Measurements from ENCODE around the gene NUBPL.

NUBPL gene

DNA sequence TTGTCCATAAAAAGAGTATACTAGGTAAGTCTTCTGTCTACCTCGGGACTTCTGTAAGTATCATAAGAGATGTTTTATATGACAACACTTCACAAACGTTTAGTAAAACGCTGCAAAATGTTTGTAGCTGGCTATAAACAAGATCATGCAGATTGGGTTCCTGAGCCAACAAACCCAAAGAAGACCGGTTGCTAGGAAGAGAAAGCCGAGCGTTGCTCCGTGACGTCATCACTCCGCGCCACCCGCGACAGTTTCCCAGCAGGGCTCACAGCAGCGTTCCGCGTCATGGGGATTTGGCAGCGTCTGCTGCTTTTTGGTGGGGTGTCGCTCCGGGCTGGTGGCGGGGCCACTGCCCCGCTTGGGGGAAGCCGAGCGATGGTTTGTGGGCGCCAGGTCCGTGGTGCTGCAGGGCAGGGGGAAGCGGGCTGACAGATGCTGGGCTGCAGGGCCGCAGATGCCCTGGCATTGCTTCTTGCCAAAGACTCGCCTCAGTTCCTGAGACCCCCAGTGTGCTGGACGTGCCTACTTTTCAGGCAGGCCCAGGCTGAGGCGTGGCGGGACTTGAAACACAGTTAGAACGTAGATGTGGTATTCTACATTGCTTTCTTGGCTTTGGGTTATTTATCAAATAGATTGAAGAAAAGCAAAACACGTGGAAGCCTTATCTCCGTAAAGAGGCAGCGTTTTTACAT is at the start of gene NUBPL:
Gene NUBPL (plus strand): TSS at position 250 of the 692 bp plus-strand sequence. CDS start 36 bp downstream, at position 286.
- peak; percentile 97 for DNase-seq

- DNase-seq: no peak
Measured at GRCh38 chr14:31527087-31527486, 34.1 kb upstream of the NUBPL start.

GRCh38 chr14:31527546-31527945 is 33.7 kb upstream of the NUBPL start:
- no peak for DNase-seq

DNA sequence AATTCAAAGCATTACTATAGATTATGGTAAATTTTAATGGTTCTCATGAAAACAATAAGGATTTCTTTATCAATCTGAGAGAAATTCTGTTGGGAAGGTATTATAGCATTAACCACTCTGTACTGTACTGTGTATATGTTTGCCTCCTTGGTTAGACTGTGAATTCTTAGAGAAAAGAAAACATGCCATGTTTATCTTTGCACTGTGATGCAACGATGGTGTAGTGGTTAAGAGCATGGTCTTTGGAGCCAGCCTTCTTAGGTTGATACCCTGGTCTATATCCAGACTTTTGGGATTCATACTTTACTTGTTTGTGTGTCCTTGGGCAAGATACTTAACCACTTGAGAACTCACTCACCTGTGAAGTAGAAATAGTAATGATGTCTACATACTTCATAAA is 32.2 kb upstream of the NUBPL start:
- no peak for DNase-seq

DNA sequence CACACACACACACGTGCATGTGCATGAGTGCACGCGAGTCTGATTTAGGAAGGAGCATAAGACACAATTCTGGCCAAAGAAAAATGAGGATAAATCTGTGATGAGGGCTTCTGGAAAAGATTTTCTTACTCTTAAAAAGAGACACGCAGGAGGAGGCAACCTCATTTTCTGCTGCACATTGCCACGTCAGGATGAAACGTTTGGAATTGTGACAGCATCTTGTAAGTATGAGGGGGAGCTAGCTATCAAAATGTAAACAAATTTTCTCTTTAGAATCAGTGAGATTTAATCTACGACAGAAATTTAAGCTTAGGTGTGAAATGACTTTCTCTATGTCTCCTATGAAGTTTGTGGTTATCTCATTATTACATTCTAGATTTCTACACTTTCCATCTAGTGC is 31.1 kb upstream of the NUBPL start:
- no peak for DNase-seq

DNA sequence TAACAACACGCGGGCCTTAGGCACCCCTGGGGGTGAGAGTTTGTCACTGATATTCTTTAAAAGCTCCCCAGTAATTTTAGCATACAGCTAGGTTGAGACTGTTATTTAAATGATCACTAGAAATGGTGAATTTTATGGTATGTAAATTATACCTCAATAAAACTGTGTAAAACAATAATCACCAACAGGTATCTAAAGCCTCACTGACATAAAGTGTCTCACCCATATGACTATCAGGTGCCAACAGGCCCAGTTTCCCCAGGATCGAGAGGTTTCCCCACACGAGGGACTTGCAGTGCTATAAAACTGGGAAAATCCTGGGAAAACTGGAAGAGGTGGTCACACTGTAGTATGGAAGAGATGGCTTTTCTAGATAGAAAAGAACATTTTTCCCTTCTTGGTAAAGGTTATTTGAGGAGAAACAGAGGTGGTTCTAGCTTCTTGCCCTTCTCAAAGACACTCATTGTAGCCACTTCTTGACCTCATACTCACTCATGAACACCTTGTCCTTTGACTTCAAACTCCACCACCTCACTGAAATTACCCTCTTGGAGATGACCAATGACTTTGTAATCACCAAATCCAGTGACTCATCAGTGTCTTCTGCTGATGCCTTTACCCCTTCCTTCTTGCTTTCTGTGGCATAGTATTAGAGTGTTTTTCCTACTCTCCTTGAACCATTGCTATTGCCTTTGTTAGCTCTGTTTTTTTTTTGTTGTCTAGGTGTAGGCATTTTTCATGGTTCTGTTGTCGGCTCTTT is 24.8 kb upstream of the NUBPL start:
- no peak for DNase-seq

GRCh38 chr14:31541702-31542101 is 19.5 kb upstream of the NUBPL start:
- DNase-seq: no peak

- DNase-seq: no peak
Measured at GRCh38 chr14:31543969-31544799, 17.0 kb upstream of the NUBPL start.

- DNase-seq: no peak
Measured at GRCh38 chr14:31544816-31545215, 16.4 kb upstream of the NUBPL start.

GRCh38 chr14:31545328-31545727 is 15.9 kb upstream of the NUBPL start:
- no peak for DNase-seq

- no peak for DNase-seq
Measured at GRCh38 chr14:31549817-31550216, 11.4 kb upstream of the NUBPL start.

- DNase-seq: no peak
Measured at GRCh38 chr14:31550589-31550988, 10.6 kb upstream of the NUBPL start.

DNA sequence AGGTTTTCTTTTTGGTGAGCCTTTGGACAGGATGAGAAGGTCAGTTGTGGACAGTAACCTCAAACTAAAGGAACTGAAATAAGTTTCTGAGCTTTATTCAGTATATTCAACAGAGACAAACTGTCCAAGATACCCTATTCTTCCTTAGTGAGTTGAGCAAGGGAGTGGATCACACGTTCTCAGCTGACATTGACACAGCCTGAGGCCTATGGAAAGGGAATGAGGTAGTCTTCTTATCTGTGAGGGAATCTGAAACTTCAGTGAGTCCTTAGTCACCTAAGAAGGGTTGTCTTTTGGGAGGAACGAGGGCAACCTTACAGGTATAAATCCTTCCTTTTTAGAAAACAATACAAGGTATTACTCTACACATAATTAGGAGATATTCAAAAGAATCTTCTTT is 5.0 kb upstream of the NUBPL start:
- DNase-seq: no peak

DNA sequence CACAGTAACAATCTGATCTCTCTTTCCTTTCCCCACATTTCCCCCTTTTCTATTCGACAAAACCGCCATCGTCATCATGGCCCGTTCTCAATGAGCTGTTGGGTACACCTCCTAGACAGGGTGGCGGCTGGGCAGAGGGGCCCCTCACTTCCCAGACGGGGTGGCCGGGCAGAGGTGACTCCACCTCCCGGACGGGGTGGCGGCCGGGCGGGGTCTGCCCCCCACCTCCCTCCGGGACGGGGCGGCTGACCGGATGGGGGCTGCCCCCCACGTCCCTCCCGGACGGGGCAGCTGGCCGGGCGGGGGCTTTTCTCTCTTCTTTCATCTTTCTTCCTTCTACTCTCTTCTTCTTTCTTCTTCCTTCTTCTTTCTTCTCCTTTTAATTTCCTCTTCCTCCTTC is 1.3 kb upstream of the NUBPL start:
- DNase-seq: no peak

- DNase-seq: no peak
Measured at GRCh38 chr14:31560759-31561154, 447 bp upstream of the NUBPL start.

- no peak for DNase-seq
Measured at GRCh38 chr14:31564194-31564593, 3.0 kb downstream of the NUBPL start.

GRCh38 chr14:31566456-31566855 is 5.3 kb downstream of the NUBPL start:
- DNase-seq: no peak

GRCh38 chr14:31567655-31568054 is 6.5 kb downstream of the NUBPL start:
- DNase-seq: no peak

- DNase-seq: no peak
Measured at GRCh38 chr14:31568161-31568560, 7.0 kb downstream of the NUBPL start.

GRCh38 chr14:31568671-31569070 is 7.5 kb downstream of the NUBPL start:
- no peak for DNase-seq

DNA sequence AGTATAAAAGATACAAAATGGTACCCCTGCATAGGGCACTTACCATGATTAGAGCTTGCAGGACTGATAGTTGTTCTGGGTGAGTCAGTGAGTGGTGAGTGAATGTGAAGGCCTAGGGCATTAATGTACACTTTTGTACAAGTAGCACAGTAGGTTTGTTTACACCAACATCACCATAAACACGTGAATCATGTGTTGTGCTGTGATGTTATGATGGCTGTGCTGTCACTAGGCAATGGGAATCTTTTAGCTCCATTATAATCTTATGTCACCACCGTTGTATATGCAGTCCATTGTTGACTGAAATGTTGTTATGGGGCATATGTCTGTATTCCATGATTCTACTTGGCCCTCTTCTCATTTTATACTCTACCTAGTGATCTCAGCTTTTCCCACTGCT is 11.8 kb downstream of the NUBPL start:
- no peak for DNase-seq

GRCh38 chr14:31576949-31577348 is 15.7 kb downstream of the NUBPL start:
- no peak for DNase-seq

DNA sequence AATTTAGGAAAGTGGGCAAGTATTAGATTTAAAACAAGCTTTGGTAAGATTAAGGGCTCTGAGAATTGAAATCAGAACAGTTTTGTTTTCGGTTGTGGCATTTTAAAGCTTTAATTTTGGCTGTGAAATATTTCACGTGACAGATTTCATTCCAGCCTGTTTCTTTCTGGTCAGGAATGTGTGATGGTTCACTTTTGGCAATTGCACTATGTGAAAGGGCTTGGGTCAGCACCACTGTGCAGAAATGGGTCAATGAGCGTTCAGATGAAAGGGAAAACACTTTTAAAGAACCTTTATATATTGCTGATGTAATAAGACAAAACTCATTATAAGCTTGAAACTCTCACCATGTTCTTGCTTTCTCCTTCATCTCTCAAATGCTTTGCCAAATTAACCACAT is 17.1 kb downstream of the NUBPL start:
- DNase-seq: no peak
